GM10847 (cell line): Measurements from ENCODE around the gene GPI.
A peak's percentile ranks its signal among the peaks of the same experiment; 100 is the strongest.

Source experiments
- POLR2A ChIP-seq: IDR thresholded peaks from 2 replicates; pipeline ENCODE4 v1.6.1; 2011; ENCODE audit not compliant: insufficient read length; ENCODE audit errors: extremely low read depth

GPI gene

DNA sequence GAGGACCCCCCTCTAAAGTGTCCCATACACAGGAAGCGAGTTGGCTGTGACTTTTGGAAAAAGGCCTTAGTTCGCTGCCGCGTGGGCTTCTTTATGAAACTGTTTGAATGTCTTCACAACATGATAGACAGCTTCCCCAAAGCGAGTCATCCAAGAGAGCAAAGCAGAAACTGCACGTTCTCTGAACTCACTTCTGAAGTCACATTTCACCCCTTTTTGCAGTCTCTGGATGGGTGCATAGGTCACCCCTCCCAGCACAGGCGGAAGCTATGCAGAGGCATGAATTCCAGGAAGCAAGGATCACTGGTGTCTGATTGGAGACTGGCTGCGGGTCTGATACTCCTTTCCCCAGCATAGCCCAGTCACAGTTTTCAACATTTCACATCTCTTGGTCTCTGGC is 10.6 kb downstream of the GPI start:
- TF ChIP-seq POLR2A: no peak

- TF ChIP-seq POLR2A: no peak
These were observed 15.7 kb downstream of the GPI start for GRCh38 chr19:34380639-34381241.

DNA sequence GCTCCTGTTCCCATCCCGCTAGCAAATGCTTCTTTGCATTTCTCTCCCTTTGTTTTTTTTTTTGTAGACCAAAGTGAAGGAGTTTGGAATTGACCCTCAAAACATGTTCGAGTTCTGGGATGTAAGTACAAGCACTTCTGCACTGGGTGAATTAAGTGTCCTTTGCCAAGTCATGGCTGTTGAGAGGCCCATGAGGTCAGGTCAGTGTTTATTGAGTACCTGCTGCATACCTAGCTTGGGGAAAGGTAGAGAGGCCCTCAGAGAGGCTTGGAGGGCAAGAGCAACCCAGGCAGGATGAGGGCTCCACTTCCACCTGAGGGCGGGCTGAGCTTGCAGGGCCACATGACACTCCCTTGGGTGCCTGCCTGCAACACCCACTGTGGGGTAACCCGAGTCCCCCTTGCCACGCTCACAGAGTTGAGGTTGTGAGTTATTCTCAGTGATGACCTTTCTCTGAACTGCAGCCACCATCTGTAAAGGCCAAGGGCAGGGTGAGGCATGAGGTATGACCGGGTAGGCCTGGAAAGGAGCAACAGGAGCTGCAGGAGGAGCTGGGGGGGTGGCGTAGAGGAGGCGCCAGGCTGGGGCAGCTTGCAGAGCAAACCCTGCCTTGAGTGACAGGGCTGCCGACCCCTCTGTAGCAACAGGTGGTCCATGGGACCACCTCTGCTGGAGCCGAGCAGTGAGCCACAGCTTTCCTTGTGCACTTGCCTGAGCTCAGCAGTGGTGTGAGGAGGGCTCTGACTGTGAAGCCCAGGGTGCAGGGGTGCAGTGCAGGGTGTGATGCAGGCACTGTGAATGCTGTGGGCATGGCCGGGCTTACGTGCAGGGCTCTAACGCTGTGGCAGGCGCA is 16.6 kb downstream of the GPI start:
- no peak for TF ChIP-seq POLR2A

- no peak for TF ChIP-seq POLR2A
These were observed 17.5 kb downstream of the GPI start for GRCh38 chr19:34382471-34382870.

DNA sequence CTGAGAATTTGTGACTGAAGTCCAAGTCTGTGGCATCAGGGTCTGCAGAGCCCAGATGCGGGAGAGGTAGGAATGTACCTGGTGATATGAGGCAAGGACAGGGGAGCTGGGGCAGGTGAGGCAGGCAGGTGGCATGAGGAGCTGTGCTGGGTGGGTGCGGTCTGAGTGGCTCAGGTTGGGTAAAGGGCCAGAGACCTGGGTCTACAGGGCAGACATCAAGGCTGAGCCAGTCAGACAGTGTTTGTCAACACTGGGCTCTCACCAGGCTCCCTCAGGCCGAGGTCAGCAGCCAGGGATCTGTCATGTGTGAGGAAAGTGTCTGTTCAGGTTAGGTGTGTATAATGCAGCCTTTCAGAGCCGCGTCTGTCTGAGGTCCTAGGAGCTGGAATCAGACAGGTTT is 18.6 kb downstream of the GPI start:
- no peak for TF ChIP-seq POLR2A

DNA sequence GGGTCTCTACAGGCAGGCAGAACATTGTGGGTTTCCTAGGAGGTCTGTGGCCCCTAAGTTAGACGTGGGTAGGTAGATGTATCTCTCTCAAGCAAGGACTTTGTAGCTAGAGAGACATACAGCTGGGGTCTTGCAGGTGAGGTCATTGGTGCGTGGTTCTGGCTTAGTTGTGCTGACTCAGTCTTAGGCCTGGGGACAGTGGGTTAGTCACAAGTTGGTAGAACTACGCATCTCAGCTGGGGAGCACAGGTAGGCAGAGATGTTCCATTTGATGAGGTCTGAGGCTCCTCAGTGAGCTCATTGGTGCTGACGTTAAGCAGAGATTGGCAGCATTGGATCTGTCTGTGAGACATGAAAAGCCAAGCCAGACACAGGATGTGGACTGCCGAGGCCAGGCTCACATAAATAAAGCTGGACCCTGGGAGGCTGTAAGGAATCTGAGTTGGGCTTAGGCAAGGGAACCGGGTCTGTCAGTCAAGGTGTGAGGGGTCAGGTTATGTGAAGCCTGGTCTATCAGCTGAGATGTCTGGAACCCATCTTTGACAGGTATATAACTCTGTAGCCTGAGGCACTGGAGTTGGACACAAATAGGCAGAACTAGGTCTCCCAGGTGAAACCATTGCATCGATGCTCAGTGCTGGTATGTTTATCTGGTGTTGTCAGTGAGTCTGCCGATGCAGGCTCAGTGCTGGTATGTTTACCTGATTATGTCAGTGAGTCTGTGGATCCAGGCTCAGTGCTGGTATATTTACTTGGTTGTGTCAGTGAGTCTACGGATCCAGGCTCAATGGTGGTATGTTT is 21.8 kb downstream of the GPI start:
- TF ChIP-seq POLR2A: no peak

GRCh38 chr19:34387446-34387810 is 22.4 kb downstream of the GPI start:
- TF ChIP-seq POLR2A: no peak

DNA sequence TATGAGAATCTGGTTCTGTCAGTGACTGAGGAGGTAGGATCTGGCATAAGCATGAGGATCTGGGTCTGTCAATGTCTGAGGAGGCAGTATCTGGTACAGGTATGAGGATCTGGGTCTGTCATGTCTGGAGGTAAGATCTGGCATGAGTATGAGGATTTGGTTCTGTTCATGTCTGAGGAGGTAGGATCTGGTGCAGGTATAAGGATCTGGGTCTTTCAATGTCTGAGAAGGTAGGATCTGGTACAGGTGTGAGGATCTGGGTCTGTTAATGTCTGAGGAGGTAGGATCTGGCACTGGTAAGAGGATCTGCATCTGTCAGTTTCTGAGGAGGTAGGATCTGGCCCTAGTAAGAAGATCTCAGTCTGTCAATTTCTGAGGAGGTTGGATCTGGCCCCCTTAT is 26.8 kb downstream of the GPI start:
- no peak for TF ChIP-seq POLR2A

- no peak for TF ChIP-seq POLR2A
These were observed 28.0 kb downstream of the GPI start for GRCh38 chr19:34393031-34393430.

GRCh38 chr19:34393629-34394028 is 28.6 kb downstream of the GPI start:
- no peak for TF ChIP-seq POLR2A

- TF ChIP-seq POLR2A: no peak
These were observed 32.9 kb downstream of the GPI start for GRCh38 chr19:34397853-34398252.

DNA sequence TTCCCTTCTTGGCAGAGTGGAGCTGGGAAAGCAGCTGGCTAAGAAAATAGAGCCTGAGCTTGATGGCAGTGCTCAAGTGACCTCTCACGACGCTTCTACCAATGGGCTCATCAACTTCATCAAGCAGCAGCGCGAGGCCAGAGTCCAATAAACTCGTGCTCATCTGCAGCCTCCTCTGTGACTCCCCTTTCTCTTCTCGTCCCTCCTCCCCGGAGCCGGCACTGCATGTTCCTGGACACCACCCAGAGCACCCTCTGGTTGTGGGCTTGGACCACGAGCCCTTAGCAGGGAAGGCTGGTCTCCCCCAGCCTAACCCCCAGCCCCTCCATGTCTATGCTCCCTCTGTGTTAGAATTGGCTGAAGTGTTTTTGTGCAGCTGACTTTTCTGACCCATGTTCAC is 34.9 kb downstream of the GPI start:
- no peak for TF ChIP-seq POLR2A

- no peak for TF ChIP-seq POLR2A
These were observed 37.1 kb downstream of the GPI start for GRCh38 chr19:34402074-34402600.

- no peak for TF ChIP-seq POLR2A
These were observed 38.8 kb downstream of the GPI start for GRCh38 chr19:34403784-34404108.

GRCh38 chr19:34404109-34404909 is 39.3 kb downstream of the GPI start, which contains the start of gene PDCD2L:
Gene PDCD2L, plus strand, starts transcription at chr19:34404399. Its CDS starts 32 bp downstream, at chr19:34404431.
- TF ChIP-seq POLR2A: peak; percentile 82
